GM12801 (cell line): ENCODE results near the gene MNX1.

ENCODE experiments used
- TF ChIP-seq, protein P1 (sequence below): IDR thresholded peaks from one replicate; pipeline ENCODE4 v1.5.1; 2011; ENCODE audit warnings: control low read depth; ENCODE audit not compliant: insufficient read length; ENCODE audit errors: extremely low read depth

Gene MNX1

DNA sequence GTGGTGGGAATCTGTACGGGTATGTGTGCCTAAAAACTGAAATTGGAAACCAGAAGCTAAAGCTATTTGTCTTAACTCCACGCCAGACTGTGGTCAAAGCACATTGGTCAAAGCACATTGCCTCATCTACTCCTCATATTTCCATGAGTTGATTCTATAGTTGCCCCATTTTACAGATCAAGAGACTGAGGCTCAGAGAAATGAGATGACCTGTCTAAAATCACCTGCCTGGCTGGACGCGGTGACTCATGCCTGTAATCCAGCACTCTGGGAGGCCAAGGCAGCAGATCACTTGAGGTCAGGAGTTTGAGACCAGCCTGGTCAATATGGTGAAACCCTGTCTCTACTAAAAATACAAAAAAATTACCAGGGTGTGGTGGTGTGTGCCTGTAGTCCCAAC, 21.7 kb upstream of the MNX1 start:
- TF ChIP-seq, protein P1, sequence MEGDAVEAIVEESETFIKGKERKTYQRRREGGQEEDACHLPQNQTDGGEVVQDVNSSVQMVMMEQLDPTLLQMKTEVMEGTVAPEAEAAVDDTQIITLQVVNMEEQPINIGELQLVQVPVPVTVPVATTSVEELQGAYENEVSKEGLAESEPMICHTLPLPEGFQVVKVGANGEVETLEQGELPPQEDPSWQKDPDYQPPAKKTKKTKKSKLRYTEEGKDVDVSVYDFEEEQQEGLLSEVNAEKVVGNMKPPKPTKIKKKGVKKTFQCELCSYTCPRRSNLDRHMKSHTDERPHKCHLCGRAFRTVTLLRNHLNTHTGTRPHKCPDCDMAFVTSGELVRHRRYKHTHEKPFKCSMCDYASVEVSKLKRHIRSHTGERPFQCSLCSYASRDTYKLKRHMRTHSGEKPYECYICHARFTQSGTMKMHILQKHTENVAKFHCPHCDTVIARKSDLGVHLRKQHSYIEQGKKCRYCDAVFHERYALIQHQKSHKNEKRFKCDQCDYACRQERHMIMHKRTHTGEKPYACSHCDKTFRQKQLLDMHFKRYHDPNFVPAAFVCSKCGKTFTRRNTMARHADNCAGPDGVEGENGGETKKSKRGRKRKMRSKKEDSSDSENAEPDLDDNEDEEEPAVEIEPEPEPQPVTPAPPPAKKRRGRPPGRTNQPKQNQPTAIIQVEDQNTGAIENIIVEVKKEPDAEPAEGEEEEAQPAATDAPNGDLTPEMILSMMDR: no peak

DNA sequence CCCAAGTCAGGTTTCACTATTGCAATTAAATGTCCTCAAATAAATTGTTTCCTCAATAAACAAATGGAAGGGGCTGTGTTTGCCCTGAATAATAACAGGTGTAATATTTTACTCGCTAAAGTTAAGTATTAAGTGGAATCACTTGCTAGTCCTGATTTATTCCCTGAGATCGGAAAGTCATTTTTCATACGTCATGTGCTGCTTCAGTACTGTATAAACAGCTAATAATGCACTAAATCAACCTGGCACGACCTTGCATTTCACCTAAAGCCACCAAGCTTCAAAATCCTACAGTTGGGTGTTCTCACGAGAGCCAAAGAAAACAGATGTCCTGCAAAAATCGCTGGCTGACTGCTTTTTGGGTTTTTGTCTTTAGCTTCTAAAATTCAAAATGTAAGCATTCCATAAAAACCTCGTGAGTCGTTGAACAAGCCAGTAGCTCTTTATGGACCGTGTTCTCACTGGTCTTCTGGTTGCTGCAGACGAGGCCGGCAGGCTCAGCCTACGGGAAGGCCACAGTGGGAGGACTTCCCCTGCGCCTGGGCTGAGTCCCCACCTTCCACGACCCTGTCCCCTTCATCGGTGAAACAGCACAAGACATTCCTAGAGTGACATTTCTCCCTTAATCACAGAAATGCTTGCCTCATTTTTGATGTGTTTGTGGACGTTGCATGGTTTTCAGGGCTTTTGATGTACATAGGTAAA, 17.9 kb upstream of the MNX1 start:
- TF ChIP-seq, protein P1: no peak

DNA sequence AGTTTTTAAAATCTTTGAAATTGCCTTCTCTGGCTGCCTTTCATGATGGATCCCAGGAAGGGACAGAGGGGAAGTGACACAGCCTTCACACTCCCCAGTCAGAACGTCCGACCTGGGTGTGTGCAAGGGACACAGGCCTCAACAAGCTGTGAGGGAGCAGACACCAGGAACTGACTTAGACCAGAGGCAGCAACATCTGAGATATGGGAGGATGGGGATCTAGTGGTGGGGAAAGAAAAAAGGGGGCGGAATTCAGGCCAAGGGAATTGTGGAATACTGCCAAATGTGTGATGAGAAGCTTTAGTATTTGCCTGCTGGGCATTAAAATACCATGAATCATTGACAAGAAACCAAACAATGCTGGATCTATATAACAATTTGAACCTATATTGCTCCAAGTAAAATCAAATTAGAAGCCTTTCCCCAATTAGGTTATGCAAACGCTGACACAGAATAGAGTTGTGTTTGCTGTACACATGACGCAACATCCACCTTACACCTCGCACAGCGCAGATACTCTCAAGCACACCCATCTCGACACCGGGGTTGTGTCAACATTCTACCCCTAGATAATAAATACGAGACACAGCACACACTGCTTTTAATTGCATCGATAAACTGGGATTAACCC, 17.2 kb upstream of the MNX1 start:
- TF ChIP-seq, protein P1: no peak

DNA sequence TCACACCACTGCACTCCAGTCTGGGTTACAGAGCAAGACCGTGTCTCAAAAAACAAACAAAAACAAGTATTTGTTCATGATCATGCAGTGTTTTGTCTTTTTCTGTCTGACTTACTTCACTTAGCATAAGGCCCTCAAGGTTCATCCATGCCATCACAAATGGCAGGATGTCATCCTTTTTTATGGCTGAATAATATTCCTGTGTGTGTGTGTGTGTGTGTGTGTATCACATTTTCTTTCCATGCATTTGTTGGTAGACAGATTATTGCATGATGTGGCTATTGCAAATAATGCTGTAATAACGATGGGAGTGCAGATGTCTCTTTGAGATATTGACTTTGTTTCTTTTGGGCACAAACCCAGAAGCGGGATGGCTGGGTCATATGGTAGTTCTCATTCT, 14.3 kb upstream of the MNX1 start:
- TF ChIP-seq, protein P1: no peak

DNA sequence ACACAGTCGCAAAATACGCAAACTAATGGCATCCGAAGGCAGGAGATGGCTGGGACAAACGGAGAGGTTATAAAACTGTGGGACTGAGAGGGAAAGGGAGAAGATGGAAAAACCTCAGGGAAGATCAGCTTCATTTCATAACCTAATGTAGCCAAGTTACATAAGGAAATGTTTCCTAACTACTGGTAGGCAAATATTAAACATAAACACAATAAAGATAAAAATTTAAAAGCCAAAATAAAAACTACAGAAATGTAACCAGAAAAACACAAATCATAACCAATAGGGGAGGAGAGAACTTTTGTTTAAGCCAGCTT, 13.1 kb upstream of the MNX1 start:
- TF ChIP-seq, protein P1: no peak

DNA sequence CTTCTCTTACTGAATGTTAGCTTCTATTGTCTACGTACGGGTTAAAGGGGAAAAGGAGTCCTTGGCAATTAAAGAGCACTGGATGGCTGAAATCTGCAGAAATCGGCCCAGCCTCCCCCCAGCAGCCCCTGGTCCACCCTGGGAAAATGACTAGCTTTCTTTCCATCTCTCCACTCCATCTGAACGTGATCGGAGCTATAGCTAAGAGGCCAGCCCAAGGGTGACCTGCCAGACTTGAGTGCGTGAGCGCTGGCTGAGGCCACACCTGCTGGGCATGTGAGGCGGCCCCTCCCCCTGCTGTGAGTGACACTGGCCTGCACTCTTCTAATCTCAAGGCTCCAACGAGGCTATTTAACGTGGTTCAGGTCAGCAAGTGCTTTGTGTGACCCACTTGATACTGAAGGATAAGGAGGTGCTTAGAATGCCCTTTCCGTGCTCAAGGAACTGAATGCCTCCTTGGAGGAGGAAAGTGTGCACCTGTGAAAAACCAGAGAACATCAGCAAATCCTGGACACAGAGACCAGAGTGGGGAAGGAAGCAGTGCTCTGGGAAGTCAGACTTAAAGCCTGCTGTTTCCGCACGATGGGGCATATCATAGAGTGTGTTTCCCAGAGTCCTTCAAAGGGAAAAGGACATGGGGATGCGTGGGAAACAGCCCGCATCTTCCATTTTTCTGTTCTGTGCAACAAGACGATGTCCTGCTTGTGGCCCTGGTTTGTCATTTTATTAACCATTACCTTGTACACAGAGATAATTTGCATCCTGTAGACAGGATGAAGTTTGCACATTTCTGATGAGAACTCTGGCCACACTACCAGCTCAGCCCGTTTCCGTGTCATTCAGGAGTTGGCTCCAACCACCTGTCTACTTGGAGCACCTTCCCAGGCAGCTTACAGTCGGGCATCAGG, 12.5 kb upstream of the MNX1 start:
- TF ChIP-seq, protein P1: no peak

DNA sequence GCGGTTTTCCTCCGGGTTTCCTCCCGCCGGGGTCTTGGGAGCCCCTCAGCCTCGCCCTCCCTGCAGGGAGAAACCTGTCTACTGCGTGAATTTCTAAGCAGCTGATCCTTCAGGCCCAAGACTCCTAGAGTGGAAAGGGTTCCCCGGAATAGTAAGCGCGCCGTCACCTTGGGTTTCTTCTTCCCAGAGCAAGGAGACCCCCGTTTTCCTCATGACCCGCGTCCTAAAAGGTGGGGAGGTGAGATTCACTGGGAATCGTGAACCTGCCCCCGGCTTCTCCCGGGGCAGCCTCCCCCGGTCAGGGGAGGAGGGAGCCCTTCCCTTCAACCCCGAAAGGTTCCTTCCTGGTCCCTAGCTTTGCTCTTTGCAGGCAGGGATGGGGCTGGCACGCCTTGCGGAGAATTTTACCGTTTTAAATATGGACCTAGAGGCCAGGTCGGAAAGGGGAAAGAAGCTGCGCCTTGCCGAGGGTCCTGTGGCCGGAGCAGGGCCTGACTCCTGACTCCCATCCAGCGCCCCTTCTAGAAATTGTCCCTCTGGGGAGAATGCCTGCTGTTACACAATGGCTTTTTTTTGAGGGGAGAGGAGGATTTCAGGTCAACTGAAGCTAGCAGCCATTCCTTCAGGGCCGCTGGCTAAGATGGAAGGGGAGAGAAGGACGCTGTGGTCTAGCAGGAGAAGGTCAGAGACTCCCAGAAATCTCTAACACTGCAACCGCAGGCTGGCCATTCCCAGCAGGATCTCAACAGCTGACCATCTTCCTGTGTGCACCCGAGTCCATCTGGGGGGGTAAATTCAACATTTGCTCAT, 11.6 kb upstream of the MNX1 start:
- TF ChIP-seq, protein P1: no peak
